ENCODE data around the gene TRMT44.

The TRMT44 gene

GRCh38 chr4:8438743-8439142 lies 1.8 kb upstream of the TRMT44 start:
- no peak for DNase-seq

DNA sequence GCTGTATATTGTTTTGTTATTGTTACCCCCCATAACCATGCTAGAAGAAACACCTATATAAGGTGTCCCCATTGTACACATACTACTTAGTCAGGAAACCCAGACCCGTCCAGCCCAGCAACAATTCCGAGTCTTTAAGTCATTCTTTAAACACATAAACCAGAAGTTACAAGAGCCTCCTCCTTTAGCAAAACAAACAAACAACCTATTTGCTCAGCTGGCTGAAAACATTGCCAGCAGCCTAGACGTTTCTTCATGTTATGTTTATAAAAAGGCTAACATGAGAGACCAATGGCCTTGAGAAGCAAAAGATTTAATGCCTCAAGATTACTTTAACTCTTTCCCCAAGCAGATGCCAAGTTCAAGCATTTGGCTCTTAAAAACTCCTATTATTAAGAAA lies 1.4 kb upstream of the TRMT44 start:
- DNase-seq = no peak

- no peak for DNase-seq
Measured at GRCh38 chr4:8439914-8440491, 574 bp upstream of the TRMT44 start.

DNA sequence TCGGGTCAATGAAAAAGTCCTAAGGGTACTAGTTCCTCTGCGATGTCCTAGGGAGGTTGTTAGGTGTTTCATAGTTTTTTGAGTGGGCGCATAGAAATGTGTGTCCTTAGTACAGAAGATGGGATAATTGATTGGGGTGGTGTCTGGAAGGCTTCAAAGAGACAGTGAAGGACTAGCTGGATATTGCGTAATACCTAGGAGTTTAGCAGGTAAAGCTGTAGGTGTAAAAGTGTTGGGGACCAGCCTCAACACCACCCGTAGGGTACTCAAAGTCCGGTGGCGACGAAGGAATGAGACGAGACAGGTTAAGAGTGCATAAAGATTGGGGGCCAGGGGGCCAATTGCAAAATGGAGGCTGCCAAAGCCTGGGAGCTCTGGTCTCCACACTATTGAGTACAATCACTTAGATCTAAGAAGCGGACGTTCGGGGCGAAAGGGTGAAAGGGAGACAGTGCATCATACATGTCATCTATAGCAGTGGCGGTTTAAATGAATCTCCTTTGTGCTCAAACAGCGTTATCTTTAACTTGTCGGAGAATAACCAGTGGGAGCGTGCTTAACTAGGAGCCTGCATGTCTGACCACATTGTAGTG lies 1.0 kb downstream of the TRMT44 start:
- no peak for DNase-seq

- no peak for DNase-seq
Measured at GRCh38 chr4:8442596-8443358, 2.2 kb downstream of the TRMT44 start.

DNA sequence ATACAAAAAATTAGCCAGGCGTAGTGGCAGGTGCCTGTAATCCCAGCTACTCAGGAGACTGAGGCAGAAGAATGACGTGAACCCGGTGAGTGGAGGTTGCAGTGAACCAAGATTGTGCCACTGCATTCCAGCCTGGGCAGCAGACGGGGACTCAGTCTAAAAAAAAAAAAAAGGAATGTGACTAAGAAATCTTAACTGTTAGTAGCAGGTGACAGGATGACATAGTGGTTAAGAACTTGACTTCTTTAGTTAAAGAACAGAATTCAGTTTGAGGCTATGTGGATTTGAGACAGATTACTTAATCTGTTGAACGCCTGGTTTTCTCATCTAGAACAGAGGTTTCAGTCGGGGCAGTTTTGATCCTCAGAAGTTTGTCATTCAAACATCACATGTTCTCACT lies 3.2 kb downstream of the TRMT44 start:
- no peak for DNase-seq

DNA sequence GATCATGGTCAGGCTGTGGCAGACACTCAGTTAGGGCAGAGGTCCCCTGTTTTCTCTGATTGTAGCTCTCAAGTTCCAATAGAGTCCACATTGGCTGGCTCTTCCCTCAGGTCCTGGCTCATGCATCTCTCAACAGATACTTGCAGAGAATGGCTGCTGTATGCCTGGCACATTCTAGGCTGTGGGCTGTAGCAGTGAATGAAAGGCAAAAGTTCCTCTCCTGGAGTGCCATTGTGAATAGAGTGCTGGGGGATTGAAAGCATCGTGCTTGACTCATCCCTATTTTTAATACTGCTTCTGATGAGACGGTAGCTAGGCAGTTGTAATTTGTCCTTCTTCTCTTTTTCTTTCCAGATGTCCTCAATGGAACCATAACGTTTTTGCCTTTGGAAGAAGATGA lies 5.5 kb downstream of the TRMT44 start:
- no peak for DNase-seq

DNA sequence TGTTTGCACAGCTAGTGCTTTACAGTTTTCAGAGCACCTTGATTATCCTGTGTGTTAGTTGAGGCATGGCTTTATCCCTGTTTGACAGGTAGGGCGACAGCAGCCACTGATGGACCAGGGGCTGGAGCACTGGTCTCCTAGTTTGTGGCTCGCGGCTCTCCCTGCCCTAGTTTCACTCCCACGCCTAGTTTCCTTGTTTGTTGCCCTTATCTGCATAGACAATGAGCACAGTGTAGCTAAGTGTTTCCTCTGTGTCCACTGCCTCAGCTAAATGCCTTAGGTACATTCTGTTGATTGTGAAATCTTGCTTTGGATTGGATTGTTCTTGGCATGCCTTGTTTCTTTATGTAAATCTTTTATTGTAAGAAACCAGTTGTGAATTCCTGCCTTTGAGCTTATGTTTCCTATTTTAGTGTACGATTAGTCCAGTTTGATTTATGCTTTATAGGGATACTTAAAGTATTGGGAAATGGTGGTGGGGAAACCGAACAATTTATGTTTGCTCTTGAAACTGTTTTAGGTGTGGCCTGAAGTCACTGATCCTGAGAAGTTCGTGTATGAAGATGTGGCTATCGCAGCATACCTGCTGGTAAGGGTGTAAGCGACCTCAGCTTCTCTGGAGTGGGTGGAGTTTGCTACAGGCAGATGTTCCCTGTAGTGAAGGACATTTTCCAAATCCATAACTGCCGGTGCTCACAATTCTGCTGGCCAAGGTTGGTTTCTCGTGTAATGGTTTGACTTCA lies 11.0 kb downstream of the TRMT44 start:
- no peak for DNase-seq

DNA sequence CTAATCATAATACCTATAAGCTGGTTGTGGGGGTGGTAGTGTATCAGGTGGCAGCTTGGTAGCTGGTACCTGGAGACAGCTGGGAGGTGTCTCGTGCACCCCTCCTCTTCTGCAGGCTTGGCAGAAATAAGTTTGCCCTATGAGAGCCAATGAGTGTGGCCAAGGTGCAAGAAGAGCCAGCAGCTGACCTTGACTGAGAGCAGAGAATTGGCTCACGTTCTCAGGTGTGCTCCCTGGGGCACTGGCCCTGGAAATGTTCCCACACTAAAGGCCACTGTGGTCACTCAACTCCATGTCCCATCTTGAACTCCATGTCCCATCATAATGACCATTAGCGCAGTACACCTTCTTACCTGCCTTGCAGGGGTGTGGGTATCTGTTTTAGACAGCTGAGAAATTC lies 13.4 kb downstream of the TRMT44 start:
- no peak for DNase-seq

GRCh38 chr4:8457646-8458252 lies 17.2 kb downstream of the TRMT44 start:
- no peak for DNase-seq

GRCh38 chr4:8459867-8460445 lies 19.4 kb downstream of the TRMT44 start:
- DNase-seq = no peak

DNA sequence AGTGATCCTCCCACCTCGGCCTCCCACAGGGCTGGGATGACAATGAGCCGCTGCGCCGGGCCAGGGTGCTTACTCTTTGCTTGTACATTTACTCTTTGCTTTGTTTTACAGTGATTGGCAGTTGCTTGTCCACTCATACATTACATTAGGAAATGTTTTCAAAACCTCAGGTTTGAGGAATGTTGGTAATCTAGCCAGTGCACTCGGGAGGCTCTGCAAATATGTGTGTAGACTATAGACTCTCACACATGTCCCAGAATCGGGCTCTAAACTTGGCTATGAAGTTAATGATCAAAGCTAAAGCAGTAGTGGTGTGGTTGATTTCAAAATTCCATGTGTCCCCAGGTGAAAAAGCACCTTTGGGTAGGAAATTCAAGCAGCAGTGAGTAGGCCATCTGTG lies 20.5 kb downstream of the TRMT44 start:
- no peak for DNase-seq

GRCh38 chr4:8461616-8462015 lies 21.0 kb downstream of the TRMT44 start:
- DNase-seq = no peak

DNA sequence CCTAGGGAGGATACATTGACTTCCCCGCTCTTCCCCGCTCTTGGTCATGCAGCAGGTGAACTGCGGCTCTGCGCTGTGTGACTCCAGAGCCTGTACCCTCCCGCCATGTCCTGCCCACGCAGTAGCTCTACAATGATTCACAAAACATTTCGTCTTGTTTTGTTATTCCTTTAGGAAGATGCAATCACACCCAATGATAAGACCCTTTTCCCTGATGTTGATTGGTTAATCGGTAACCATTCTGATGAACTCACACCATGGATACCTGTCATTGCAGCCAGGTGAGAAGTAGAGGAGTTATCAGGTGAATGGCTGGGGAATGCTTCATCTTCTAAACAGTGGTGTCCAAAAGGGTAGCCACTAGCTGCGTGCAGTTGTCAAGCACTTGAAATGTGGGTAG lies 23.2 kb downstream of the TRMT44 start:
- DNase-seq = no peak

GRCh38 chr4:8464381-8464780 lies 23.8 kb downstream of the TRMT44 start:
- no peak for DNase-seq

GRCh38 chr4:8465615-8466611 lies 25.3 kb downstream of the TRMT44 start:
- DNase-seq = no peak

GRCh38 chr4:8467016-8467415 lies 26.4 kb downstream of the TRMT44 start:
- DNase-seq = no peak

- DNase-seq = peak; percentile 4
Measured at GRCh38 chr4:8468746-8469535, 28.4 kb downstream of the TRMT44 start.

GRCh38 chr4:8469550-8469949 lies 29.0 kb downstream of the TRMT44 start:
- DNase-seq = no peak

- no peak for DNase-seq
Measured at GRCh38 chr4:8470451-8471024, 30.0 kb downstream of the TRMT44 start.
